ENCODE data around the gene TMEM88.

The TMEM88 gene

GRCh38 chr17:7833795-7834541, 20.9 kb upstream of the TMEM88 start, which contains the start of gene KDM6B:
Gene KDM6B (plus strand): TSS chr17:7834217. CDS start chr17:7845555, 11,338 bp downstream.
- DNase-seq, result peak; percentile 88 to 91

GRCh38 chr17:7834542-7834956, 20.3 kb upstream of the TMEM88 start:
- DNase-seq, result peak; percentile 53 to 56

GRCh38 chr17:7834957-7835813, 19.7 kb upstream of the TMEM88 start:
- peak; percentile 88 to 91 for DNase-seq

GRCh38 chr17:7835814-7836595, 18.9 kb upstream of the TMEM88 start:
- DNase-seq, result peak in 1 of 2 donors; percentile 59

GRCh38 chr17:7836596-7837407, 18.1 kb upstream of the TMEM88 start:
- peak; percentile 71 to 76 for DNase-seq

GRCh38 chr17:7837408-7838088, 17.3 kb upstream of the TMEM88 start:
- no peak for DNase-seq

GRCh38 chr17:7838090-7839075, 16.5 kb upstream of the TMEM88 start:
- DNase-seq, result peak in 1 of 2 donors; percentile 20

- DNase-seq, result no peak
Observed at GRCh38 chr17:7839190-7839875, 15.5 kb upstream of the TMEM88 start.

GRCh38 chr17:7839876-7840261, 15.0 kb upstream of the TMEM88 start:
- DNase-seq, result no peak

- no peak for DNase-seq
Observed at GRCh38 chr17:7840441-7840840, 14.4 kb upstream of the TMEM88 start.

- DNase-seq, result no peak
Observed at GRCh38 chr17:7840875-7841274, 14.0 kb upstream of the TMEM88 start.

GRCh38 chr17:7841396-7841914, 13.4 kb upstream of the TMEM88 start:
- peak; percentile 91 to 94 for DNase-seq

- DNase-seq, result peak; percentile 86 to 89
Observed at GRCh38 chr17:7841915-7842379, 12.9 kb upstream of the TMEM88 start.

- peak; percentile 95 to 98 for DNase-seq
Observed at GRCh38 chr17:7842380-7843256, 12.2 kb upstream of the TMEM88 start.

- DNase-seq, result no peak
Observed at GRCh38 chr17:7843257-7843535, 11.7 kb upstream of the TMEM88 start.

GRCh38 chr17:7843536-7844291, 11.2 kb upstream of the TMEM88 start:
- peak; percentile 91 to 92 for DNase-seq

GRCh38 chr17:7844292-7845154, 10.3 kb upstream of the TMEM88 start:
- peak; percentile 85 to 86 for DNase-seq

Data from stimulated activated CD4-positive, alpha-beta T cell treated with anti-CD3 and anti-CD28 coated beads, Interleukin-2, amount 100 ng/mL, for 24 hours (primary cell).